Common myeloid progenitor, CD34-positive (primary cell): ENCODE data around the gene PRRT1.

Experiments used
- CTCF ChIA-PET: fragments of 350-600 bp; sonication (Branson Sonifier 250); formaldehyde crosslinking; loops from one replicate; lab custom pipeline; 2021; ENCODE audit warnings: antibody characterized with exemption; lab: Charles Lee
- POLR2A ChIA-PET: fragments of 350-600 bp; sonication (Branson Sonifier 250); formaldehyde crosslinking; loops from one replicate; lab custom pipeline; 2021; ENCODE audit warnings: antibody characterized with exemption; lab: Charles Lee
- DNase-seq, 3 donors: peaks; one replicate each; pipeline versions ENCODE4 v3.0.0 to v3.0.0-alpha.2; 2013
- H3K27ac ChIP-seq, 2 experiments: 1 replicate in 1 of 2; 2 replicates in 1 of 2; pipeline ENCODE4 v1.7.0; 2013; ENCODE audit warnings: inconsistent platforms in 2 of 2, low read length in 2 of 2, mild to moderate bottlenecking in 2 of 2, low read depth in 1 of 2, moderate library complexity in 1 of 2; ENCODE audit not compliant: severe bottlenecking in 2 of 2, insufficient read depth in 1 of 2, poor library complexity in 1 of 2
- H3K27me3 ChIP-seq, 5 experiments: replicated peaks in 2 of 5; 1 replicate in 3 of 5; 2 replicates in 2 of 5; pipeline versions ENCODE4 v1.6.1 to v1.7.0; 2013; ENCODE audit warnings: low read length in 4 of 5, mild to moderate bottlenecking in 2 of 5, moderate library complexity in 2 of 5, inconsistent platforms in 1 of 5; ENCODE audit not compliant: insufficient read depth in 5 of 5, control insufficient read depth in 4 of 5
- H3K36me3 ChIP-seq, 4 experiments: 1 replicate in 2 of 4; 2 replicates in 2 of 4; pipeline versions ENCODE4 v1.6.1 to v1.7.0; 2013; ENCODE audit warnings: low read length in 3 of 4, control low read depth in 1 of 4, mild to moderate bottlenecking in 1 of 4; ENCODE audit not compliant: control insufficient read depth in 4 of 4, insufficient read depth in 4 of 4
- H3K4me1 ChIP-seq, 4 experiments: 1 replicate in 3 of 4; 2 replicates in 1 of 4; pipeline versions ENCODE4 v1.6.1 to v1.7.1; 2013; ENCODE audit warnings: low read length in 3 of 4, mild to moderate bottlenecking in 3 of 4, control low read depth in 1 of 4, inconsistent platforms in 1 of 4, moderate library complexity in 1 of 4; ENCODE audit not compliant: control insufficient read depth in 4 of 4, insufficient read depth in 4 of 4; ENCODE audit errors: control extremely low read depth in 1 of 4
- H3K4me3 ChIP-seq, 7 experiments: 1 replicate in 4 of 7; 2 replicates in 3 of 7; pipeline versions ENCODE4 v1.5.1 to v1.7.0; 2013; ENCODE audit warnings: mild to moderate bottlenecking in 7 of 7, low read length in 6 of 7, moderate library complexity in 6 of 7, inconsistent platforms in 2 of 7, low read depth in 2 of 7, control low read depth in 1 of 7; ENCODE audit not compliant: insufficient read depth in 4 of 7, control insufficient read depth in 1 of 7; ENCODE audit errors: extremely low read depth in 1 of 7
- H3K9me3 ChIP-seq, 5 experiments: 1 replicate in 4 of 5; 2 replicates in 1 of 5; pipeline versions ENCODE4 v1.6.1 to v1.7.1; 2013; ENCODE audit warnings: low read length in 4 of 5, mild to moderate bottlenecking in 2 of 5, inconsistent platforms in 1 of 5, low read depth in 1 of 5, moderate library complexity in 1 of 5; ENCODE audit not compliant: control insufficient read depth in 4 of 5, insufficient read depth in 2 of 5; ENCODE audit errors: control extremely low read depth in 1 of 5
- WGBS: methylation state at CpG from one replicate; pipeline ENCODE4 v1.1.5; 2013; ENCODE audit not compliant: insufficient coverage; 5-methylcytosine and 5-hydroxymethylcytosine counted together

Gene PRRT1

GRCh38 chr6:32115623-32116022, 36.1 kb downstream of the PRRT1 start:
- POLR2A ChIA-PET = no interaction called here
- Histone ChIP-seq H3K4me3 (no peak overlapping the region), H3K27me3 (no peaks in the 10 kb centered on the region), H3K36me3 (peaks cover 8 to 61% (median 37%) of the 10 kb centered on the region in 4 experiments), H3K9me3 (no peaks in the 10 kb centered on the region), H3K27ac (no peak overlapping the region), H3K4me1 (peaks cover 0 to 2% (median 0%) of the 10 kb centered on the region in 4 experiments)
- 95% methylated on average over 3 of the region's 6 CpGs for WGBS
- CTCF ChIA-PET = interaction anchor here (1.9 to 3.8 kb wide), 2 partner anchors 13 to 27 kb away, joined by 4 to 31 read pairs; partner anchors contain the start of genes ATF6B and FKBPL
- no peak for DNase-seq

GRCh38 chr6:32114796-32115195, 36.9 kb downstream of the PRRT1 start:
- Histone ChIP-seq H3K9me3 (no peaks in the 10 kb centered on the region), H3K27ac (no peak overlapping the region), H3K4me1 (peaks cover 0 to 3% (median under 1%) of the 10 kb centered on the region in 4 experiments), H3K36me3 (peaks cover 7 to 56% (median 35%) of the 10 kb centered on the region in 4 experiments), H3K27me3 (no peaks in the 10 kb centered on the region), H3K4me3 (no peak overlapping the region)
- WGBS = 89% methylated on average over 3 of the region's 8 CpGs
- DNase-seq = no peak
- ChIA-PET POLR2A (no interaction called here), CTCF (interaction anchor here (1.1 kb wide), 1 partner anchor 11 kb away, joined by 3 read pairs; no protein-coding TSS in a partner anchor)

GRCh38 chr6:32113386-32114352, 38.1 kb downstream of the PRRT1 start:
- H3K4me3 ChIP-seq = no peak overlapping the region
- no peaks in the 10 kb centered on the region for H3K9me3 ChIP-seq
- peak overlapping the region in 1 of 2 experiments; percentile 20 for H3K27ac ChIP-seq
- CTCF ChIA-PET = interaction anchor here (1.0 to 1.1 kb wide), 3 partner anchors 10 to 23 kb away, joined by 3 read pairs; partner anchors contain the start of gene ATF6B
- POLR2A ChIA-PET = no interaction called here
- H3K27me3 ChIP-seq = peaks cover 0 to 4% (median 0%) of the 10 kb centered on the region in 5 experiments
- no peak for DNase-seq
- H3K36me3 ChIP-seq = peaks cover 4 to 49% (median 30%) of the 10 kb centered on the region in 4 experiments
- peaks cover 0 to 12% (median 11%) of the 10 kb centered on the region in 4 experiments for H3K4me1 ChIP-seq
- WGBS = 92% methylated on average over 7 of the region's 9 CpGs

- CTCF ChIA-PET = no interaction called here
- H3K4me3 ChIP-seq = no peak overlapping the region
- H3K36me3 ChIP-seq = peaks cover 4 to 38% (median 21%) of the 10 kb centered on the region in 4 experiments
- no peak for DNase-seq
- 95% methylated on average over 6 of the region's 9 CpGs for WGBS
- no peaks in the 10 kb centered on the region for H3K9me3 ChIP-seq
- H3K27ac ChIP-seq = no peak overlapping the region
- H3K4me1 ChIP-seq = peaks cover 0 to 24% (median 18%) of the 10 kb centered on the region in 4 experiments
- POLR2A ChIA-PET = no interaction called here
- peaks cover 0 to 8% (median 0%) of the 10 kb centered on the region in 5 experiments for H3K27me3 ChIP-seq
These were observed 39.2 kb downstream of the PRRT1 start for GRCh38 chr6:32112431-32112980.

GRCh38 chr6:32111424-32112066, 40.2 kb downstream of the PRRT1 start:
- Histone ChIP-seq H3K27ac (no peak overlapping the region), H3K27me3 (peaks cover 0 to 14% (median 0%) of the 10 kb centered on the region in 5 experiments), H3K36me3 (peaks cover 0 to 29% (median 14%) of the 10 kb centered on the region in 4 experiments), H3K4me1 (peaks cover 0 to 27% (median 19%) of the 10 kb centered on the region in 4 experiments), H3K9me3 (no peaks in the 10 kb centered on the region), H3K4me3 (no peak overlapping the region)
- ChIA-PET CTCF (interaction anchor here (1.2 kb wide), 1 partner anchor 18 kb away, joined by 3 read pairs; no protein-coding TSS in a partner anchor), POLR2A (no interaction called here)
- WGBS = 96% methylated on average over 6 of the region's 7 CpGs
- DNase-seq = no peak

- H3K4me3 ChIP-seq = no peak overlapping the region
- H3K27ac ChIP-seq = no peak overlapping the region
- H3K36me3 ChIP-seq = peaks cover 0 to 20% (median 5%) of the 10 kb centered on the region in 4 experiments
- peaks cover 0 to 14% (median 0%) of the 10 kb centered on the region in 5 experiments for H3K27me3 ChIP-seq
- peaks cover 0 to 27% (median 19%) of the 10 kb centered on the region in 4 experiments for H3K4me1 ChIP-seq
- DNase-seq = no peak
- H3K9me3 ChIP-seq = no peaks in the 10 kb centered on the region
- CTCF ChIA-PET = interaction anchor here (1.0 to 1.2 kb wide), 2 partner anchors 8 to 19 kb away, joined by 3 to 4 read pairs; no protein-coding TSS in a partner anchor
- 90% methylated on average over 6 of the region's 7 CpGs for WGBS
- POLR2A ChIA-PET = no interaction called here
These were observed 41.1 kb downstream of the PRRT1 start for GRCh38 chr6:32110632-32111031.
